ENCODE results near the gene PLCXD1.

Gene PLCXD1

DNA sequence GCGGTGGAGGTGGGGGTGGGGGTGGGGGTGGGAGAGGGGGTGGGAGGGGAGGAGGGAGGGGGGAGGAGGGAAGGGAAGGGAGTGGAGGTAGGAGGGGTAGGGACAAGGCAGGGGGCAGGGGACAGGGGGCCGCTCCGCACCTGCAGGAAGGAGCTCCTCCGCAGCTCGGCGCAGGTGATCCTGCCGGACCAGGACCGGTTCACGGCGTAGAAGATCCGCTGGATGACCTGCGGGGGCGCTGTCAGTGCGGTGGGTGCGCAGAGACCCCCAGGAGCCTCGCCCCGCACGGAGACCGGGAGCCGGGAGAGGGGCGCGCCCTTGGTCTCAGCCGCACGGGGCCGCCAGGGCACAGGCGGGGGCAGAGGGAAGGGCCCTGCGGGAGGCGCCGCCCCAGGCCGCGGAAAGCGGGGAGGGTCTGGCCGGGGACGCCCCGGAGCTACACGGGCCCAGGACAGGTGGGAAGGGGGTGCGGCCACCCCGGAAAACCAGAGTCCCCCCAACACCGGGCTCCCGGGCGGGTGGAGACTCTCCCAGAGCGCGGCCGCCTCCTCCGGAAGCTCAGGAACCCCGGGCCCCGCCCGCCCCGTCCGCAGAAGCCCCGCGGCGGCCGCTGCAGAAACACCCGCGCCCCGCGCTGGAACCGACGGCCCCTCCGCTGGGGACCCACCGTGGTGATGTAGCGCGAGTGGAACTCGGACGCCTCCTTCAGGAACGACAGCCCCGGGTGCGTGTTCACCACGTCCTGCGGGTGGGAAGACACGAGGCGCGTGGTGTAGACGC is 65.0 kb downstream of the PLCXD1 start:
- no peak for TF ChIP-seq CTCF (IDR thresholded peaks at IDR 0.05; ENCODE audit: low read depth, low read length, missing control alignments)
- no peak overlapping the region for H3K4me3 ChIP-seq (ENCODE audit: low read depth, low read length)
- in situ Hi-C loops (cut with HindIII; ENCODE audit: low sequenced_read_pairs): no loop called here
- DNase-seq (ENCODE audit: low read depth): no peak

- DNase-seq (ENCODE audit: low read depth): no peak
- in situ Hi-C loops (cut with HindIII; ENCODE audit: low sequenced_read_pairs): no loop called here
- no peak overlapping the region for H3K4me3 ChIP-seq (ENCODE audit: low read depth, low read length)
- TF ChIP-seq CTCF (IDR thresholded peaks at IDR 0.05; ENCODE audit: low read depth, low read length, missing control alignments): no peak
Measured at GRCh38 chrX:347351-348117, 66.4 kb downstream of the PLCXD1 start.

DNA sequence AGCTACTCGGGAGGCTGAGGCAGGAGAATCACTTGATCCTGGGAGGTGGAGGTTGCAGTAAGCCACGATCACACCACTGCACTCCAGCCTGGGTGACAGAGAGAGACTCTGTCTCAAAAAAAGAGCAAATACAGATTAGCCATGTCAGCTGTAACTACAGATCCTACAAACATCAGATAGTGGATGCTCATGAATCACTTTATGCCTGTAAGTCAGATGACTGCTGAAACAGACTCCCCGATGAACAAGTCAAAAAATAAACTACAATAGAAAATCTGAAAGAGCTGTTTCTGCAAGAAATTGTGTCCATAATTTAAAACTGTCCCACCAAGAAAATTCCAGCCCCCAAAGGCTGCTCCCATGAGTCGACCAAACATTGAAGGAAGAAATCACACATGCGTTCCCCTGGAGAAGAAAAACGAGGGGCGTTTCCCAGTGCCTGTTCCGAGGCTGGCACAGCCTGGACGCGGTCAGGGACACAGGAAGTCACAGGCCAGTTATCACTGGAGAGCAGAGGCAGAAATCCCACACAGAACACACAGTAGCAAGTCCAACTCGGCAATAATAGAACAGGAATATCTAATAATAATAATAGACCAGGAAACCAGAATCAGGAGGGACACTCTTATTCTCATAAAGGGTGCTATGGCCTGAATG is 67.4 kb downstream of the PLCXD1 start:
- H3K4me3 ChIP-seq (ENCODE audit: low read depth, low read length): no peak overlapping the region
- in situ Hi-C loops (cut with HindIII; ENCODE audit: low sequenced_read_pairs): no loop called here
- DNase-seq (ENCODE audit: low read depth): no peak
- TF ChIP-seq CTCF (IDR thresholded peaks at IDR 0.05; ENCODE audit: low read depth, low read length, missing control alignments): no peak

GRCh38 chrX:349196-349595 is 68.0 kb downstream of the PLCXD1 start:
- no peak for TF ChIP-seq CTCF (IDR thresholded peaks at IDR 0.05; ENCODE audit: low read depth, low read length, missing control alignments)
- H3K4me3 ChIP-seq (ENCODE audit: low read depth, low read length): no peak overlapping the region
- no peak for DNase-seq (ENCODE audit: low read depth)
- in situ Hi-C loops (cut with HindIII; ENCODE audit: low sequenced_read_pairs): no loop called here

- H3K4me3 ChIP-seq (ENCODE audit: low read depth, low read length): no peak overlapping the region
- in situ Hi-C loops (cut with HindIII; ENCODE audit: low sequenced_read_pairs): no loop called here
- TF ChIP-seq CTCF (IDR thresholded peaks at IDR 0.05; ENCODE audit: low read depth, low read length, missing control alignments): no peak
- no peak for DNase-seq (ENCODE audit: low read depth)
Measured at GRCh38 chrX:349702-350101, 68.5 kb downstream of the PLCXD1 start.

DNA sequence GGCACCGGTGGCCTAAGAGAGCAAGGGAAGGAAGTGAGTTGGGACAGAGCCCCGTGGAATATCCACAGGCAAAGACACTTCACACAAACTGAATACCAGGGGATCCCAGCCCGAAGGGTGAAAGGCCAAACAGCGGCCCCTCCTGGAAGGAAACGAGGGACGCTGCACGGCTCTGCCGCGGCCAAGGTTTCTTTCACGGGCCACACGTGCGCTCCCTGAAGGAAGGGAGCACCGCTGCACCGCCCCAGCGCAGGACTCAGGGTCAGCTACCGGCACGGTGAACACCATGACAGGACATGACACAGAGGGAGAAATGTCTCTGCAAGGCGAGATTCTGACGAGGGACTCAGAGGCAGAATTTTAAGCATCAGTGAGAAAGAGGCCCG is 69.0 kb downstream of the PLCXD1 start:
- H3K4me3 ChIP-seq (ENCODE audit: low read depth, low read length): no peak overlapping the region
- no peak for DNase-seq (ENCODE audit: low read depth)
- no peak for TF ChIP-seq CTCF (IDR thresholded peaks at IDR 0.05; ENCODE audit: low read depth, low read length, missing control alignments)
- in situ Hi-C loops (cut with HindIII; ENCODE audit: low sequenced_read_pairs): no loop called here

All from astrocyte of the cerebellum (primary cell).